GM23248 (cell line): Measurements from ENCODE around the gene LGI4.

Source experiments
- EZH2 ChIP-seq: fragments of 200-600 bp; sonication (generic); IDR thresholded peaks from 2 replicates; pipeline ENCODE4 v1.6.1; 2018; ENCODE audit warnings: antibody characterized with exemption, mild to moderate bottlenecking; ENCODE audit not compliant: insufficient read depth, poor library complexity, severe bottlenecking
- EZH2phosphoT487 ChIP-seq: fragments of 200-600 bp; sonication (generic); IDR thresholded peaks from 2 replicates; pipeline ENCODE4 v1.6.1; 2018; ENCODE audit warnings: antibody characterized with exemption, moderate library complexity, mild to moderate bottlenecking, low read depth; ENCODE audit not compliant: insufficient read depth

DNA sequence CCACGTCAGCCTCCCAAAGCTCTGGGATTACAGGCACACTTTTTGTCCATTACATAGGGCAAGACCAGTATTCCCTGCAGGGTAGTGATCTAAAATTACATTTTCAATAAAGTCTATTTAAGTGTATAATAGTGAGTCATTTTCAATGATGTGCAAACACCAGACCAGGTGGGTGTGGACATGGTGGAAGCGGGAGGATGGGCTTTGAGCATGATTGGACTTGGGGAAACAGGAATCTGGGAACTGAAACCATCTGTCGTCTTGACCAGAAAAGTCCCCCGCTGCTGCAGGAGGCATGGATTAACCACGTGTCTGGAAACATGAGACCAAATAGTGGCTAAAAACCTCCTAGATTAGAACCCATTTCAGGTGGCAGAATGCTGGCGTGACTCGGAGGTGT lies 14.4 kb downstream of the LGI4 start:
- TF ChIP-seq EZH2 (no peak), EZH2phosphoT487 (no peak)
